NCI-H446 (cell line): Measurements from ENCODE around the gene CNTN6.

Experiments used
- DNase-seq, 2 experiments: peaks; one replicate each; lab custom pipeline; 2025; lab: John Stamatoyannopoulos, UW

CNTN6 gene

DNA sequence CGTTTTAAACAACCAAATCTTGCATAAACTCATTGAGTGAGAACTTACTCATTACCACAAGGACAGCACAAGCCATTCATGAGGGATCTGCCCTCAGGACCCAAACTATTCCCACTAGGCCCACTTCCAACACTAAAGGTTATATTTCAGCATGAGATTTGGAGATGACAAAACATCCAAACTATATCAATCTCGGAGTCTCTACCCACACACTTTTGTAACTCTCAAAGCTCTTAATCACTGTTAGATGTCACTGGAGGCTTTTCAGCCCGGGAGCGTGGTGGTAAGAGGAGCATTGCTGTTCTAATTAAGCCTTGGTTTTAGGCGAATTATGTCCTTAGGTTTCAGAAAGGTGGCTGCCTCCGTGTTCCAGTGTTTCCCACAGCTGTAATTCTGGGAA lies 86.3 kb downstream of the CNTN6 start:
- DNase-seq = no peak

DNA sequence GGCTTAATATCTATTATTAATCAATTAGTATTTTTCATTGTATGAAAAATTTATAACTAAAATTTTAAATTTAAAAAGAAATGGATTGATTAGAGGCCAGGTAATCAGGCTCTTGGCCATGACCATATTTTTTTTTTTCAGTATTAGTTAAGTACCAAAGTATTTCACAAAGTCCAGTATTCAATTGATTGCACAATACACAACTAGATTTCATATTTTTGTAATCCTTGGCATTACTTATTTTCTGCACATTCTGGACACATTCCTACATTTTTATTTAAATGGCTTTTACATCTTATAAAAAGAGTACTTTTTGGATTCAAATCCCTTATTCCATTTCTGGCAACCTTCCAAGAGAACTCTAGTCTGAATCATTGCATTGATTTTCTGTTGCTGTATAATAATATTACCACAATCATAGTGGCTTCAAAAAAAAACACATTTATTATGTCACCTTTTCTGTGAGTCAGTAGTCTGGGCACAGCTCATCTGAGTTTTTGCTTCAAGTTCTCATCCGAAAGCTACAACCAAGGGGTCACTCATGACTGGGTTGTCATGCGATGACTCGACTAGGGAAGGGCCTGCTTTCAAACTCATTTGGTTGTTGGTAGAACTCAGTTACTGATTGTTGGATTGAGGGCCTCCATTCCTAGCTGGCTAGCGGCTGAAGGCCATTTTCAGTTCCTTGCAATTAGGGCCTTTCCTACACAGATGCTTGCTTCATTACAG lies 90.7 kb downstream of the CNTN6 start:
- DNase-seq = no peak

DNA sequence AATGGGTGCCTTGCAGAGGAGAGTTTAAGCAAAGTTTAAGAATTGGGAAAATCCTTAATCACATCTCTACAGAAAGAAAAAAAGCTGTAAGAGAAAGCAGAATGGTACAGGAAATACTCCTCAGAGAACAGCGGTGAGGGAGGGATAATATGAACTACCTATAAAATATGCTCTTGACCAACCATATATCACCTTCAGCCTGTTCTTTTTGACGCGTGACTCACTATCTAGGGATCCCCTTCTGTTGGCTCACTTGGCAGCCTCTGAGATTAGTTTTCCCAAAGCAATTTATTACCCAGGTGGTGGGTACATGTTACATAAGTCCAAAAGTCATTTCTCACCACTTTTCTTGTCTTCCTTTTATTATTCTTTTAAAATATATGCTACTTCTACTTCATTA lies 97.7 kb downstream of the CNTN6 start:
- no peak for DNase-seq

DNA sequence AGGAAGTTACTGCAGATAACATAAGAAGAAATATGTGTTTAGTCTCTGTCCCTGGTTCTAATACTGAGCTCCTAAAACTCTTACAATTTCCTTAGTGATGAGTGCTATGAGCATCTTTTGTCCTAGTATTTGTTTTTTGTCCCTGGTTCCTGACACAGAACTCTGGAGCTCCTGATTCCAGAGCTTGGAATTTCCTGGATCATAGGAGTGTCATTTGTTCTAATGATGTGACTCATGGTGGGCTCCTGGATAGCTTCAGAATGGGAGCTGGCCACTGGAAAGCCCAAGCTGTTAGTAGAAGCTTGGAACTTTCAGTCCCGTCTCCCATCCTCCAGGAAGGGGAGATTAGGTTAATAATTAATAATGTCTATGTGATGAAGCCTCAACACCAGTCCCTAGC lies 98.2 kb downstream of the CNTN6 start:
- no peak for DNase-seq

DNA sequence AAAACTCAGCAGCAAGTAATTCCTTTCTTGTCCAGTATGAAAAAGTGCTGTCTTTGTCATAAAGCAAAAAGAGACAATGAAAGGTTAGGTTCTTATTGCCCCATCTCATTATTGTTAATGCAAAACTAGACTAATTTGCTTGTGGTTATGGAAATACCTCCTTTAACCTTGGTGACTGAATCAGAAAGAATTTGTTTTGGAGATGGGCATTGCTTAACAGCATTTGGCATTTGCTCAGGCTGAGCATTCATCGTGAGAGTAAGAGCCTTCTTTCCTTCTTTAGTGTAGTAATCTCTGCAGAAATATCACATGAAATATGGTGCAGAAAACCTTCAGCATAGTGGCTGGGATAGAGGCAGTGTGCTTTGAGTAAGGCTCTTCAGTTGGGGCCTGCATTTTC lies 103.1 kb downstream of the CNTN6 start:
- no peak for DNase-seq

DNA sequence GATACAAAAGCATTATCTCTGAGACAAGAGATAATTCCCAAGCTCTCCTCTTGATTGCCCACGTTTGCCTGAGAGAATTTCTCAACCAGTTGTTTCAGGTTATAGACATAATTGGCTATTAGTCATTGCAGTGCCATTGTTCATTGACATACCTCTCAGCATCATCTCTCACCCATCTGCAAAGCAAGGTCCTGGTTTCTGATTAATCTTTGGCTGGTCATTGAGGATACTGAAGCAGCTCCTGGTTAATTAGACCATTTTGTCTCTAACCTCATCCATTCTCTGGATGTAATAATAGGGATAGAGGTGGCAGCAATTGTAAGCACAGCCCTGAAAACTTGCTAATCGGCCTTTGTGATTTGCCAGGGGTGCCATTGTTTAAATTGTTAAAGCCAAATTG lies 104.2 kb downstream of the CNTN6 start:
- DNase-seq = no peak

DNA sequence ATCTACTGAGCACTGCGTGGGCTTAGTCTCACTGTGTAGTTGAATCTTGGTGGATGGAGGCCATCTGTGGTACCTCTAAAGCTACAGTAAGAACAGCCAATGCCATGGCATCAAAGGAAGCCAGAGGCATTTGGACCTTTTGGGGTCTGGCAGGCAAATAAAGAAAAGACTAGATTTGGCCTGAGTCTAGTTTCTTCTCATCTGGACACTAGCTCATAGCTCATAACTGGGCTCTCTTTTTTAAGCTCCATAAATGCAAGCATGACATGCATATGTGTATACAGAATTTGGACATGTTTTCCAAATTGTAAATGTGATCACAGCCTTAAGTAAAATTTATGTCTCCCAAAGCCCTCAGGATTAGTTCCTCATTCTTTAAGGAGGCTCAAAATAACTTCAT lies 107.5 kb downstream of the CNTN6 start:
- no peak for DNase-seq

DNA sequence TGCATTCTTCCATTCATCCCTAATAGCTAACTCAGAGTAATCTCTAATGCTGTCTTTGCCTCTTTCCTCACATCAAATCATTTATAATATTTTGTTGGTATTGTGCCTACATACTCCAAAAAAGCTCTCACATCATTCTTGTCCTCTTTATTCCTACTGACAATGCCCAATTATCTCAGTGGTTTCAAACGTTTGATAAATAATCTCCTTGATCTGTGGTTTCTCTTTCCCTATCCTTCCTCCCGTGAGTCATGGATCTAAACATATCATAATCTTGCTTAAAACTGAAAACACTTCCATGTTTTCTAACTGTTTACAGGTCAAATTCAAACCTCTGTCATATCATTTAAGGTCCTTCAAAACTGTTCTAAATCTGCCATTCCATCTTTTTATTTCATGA lies 115.1 kb downstream of the CNTN6 start:
- DNase-seq = no peak

DNA sequence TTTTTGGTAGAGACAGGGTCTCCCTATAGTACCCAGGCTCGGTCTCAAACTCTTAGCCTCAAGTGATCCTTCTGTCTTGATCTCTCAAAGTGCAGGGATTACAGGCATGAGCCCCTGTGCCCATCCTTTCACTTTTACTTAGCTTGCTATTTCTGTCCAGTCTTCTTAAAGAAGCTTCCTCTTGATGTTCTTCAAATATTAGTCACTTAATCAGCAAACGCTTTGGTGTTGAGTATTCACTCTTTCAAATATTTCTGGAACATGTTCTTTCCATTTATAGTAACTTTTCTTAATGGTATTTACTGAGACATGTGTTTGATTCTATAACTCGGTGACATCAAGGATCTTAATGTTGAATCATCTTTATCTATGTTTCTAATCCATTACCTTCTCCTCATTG lies 122.1 kb downstream of the CNTN6 start:
- no peak for DNase-seq

DNA sequence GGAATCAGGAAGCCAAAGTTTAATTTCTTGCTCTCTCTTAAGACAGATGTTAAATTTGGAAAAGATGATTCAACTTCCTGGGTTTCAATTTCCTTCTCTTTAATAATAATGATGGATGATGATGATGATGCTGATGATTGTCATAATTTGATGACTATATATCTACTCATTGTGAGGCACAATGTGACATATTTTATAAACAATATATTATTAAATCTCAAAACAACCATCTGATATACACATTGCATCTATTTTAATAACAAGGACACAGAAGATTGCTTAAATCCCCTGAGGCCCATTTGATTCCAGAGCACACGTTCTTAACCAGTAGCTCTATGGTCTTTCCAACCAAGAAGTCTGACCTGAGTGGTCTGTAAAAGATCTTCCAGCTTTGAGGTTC lies 124.0 kb downstream of the CNTN6 start:
- DNase-seq = no peak

DNA sequence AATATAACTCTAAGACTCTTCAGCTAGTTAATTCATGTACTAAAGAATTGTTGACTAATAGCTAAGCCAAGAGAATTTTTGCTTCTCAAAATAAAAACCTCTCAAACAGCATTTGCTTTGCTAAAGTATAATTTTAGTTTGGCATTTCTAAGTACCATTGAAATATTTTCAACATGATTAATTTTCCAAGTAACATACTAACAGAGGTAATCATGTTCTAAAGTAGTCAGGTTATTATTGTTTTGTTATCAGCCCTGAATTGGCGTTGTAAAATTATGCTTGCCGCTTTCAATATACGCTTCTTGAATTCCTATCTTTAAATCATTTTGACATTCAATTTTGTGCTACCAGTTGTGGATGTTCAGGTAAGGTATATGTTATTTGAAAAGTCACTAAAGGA lies 134.3 kb downstream of the CNTN6 start:
- no peak for DNase-seq

DNA sequence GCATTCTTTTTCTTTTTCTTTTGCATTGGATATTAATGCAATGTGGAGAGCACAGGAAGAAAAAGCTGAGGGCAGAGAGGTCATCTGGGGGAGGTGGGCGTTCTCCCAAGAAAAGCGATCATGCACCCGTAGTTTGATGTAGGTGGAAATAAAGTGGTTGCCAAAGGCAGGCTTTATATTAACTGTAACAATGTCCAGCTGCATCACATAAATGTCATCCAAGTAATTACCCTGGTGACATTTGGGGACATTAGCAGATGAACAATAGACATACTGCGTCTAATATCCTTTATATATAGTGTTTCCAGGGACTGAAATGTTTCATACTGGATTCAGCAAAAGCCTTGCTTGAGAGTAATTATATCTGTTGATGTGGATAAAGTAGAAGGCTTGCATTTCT lies 135.5 kb downstream of the CNTN6 start:
- no peak for DNase-seq

DNA sequence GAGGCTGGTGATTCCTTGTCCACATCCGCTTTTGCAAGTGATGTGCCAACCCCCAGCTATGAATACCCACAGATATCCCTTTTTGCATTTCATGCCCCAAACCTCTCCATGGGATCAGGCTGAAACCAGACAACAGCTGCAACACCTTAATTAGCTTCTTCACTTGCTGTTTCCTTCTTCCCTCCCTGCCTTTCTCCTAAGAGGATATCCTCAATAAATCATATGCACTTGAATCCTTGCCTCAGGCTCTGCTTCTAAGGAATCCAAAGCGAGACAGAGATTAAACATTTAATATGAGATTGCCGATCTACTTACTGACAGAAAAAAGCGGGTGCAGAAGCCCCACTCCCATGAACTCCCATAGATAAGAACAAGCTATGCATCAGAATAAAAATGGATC lies 138.1 kb downstream of the CNTN6 start:
- DNase-seq = no peak

DNA sequence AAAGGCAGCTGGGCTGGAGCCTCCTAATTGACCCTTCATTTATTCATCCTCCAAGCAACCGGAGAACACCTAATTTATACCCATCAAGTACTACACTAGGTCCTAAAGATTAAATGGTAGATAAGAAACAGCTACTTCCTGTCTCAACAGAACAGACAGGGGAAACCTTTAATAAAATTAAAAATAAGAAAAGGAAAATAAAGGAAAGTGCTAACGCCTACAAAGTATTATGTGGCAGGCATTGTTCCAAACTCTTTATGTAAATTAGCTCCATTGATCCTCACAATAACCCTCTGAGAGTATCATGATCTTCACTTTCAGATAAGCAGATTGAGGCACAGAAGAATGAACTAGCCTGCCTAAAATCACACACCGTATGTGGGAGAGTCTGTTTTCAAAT lies 139.5 kb downstream of the CNTN6 start:
- DNase-seq = no peak

DNA sequence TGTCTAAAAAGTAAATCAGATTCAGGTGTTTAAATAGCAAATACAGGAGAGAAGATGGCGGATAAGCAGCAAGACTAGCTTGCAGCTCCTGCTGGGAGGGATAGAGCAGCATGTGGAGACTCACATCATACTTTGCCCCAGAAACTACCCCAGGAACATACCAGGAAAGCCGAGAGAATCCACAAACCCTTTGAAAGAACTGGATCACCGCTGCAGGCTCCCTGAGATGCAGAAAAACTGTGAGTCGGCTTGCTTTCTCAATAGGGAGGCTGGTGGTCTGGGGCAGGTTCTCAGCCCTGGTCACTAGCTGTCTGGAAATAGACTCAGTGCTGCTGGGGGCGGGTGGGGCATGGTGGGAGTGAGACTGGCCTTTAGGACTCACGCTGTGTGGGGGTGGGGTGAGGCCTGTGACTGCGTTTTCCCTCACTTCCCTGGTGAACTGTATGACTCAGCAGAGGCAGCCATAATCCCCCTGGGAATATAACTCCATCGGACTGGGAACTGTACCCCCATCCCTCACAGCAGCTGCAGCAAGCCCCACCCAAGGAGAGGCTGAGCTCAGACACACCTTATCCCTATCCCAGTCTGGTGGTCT lies 142.8 kb downstream of the CNTN6 start:
- DNase-seq = no peak

DNA sequence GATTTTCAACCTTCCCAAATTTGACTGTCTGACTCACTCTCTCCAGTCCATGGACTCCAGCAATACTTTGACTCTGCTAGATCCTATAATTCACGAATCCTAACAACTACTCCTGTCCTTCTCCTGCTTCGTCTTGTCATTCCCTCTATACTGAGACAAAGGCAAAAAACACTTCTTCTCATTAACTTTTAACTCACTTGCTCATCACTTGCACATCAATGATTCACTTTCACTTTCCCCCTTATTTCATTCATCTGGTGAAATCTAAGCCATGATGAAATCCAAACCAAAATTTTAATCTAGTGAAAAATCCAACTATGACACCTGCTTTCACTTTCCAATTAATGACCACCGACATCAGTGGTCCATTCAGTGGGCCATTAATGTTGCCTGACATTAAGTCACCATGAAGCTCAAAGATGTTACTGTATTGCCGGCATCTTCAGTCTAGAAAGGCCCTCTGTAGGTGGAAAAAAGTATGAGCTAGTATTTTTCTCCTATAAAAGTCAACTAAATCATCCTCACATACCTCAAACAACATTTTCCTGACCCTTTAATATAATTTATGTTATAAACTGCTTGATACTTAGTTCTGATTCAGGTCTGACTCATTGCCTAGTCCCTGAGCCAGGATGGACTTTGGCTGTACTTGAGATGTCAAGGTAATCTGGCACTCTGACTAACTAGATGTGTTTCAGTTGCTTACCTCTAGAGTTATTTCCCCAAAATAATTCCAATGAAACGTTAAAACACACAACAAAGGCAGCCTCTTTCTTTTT lies 158.6 kb downstream of the CNTN6 start:
- DNase-seq = no peak

DNA sequence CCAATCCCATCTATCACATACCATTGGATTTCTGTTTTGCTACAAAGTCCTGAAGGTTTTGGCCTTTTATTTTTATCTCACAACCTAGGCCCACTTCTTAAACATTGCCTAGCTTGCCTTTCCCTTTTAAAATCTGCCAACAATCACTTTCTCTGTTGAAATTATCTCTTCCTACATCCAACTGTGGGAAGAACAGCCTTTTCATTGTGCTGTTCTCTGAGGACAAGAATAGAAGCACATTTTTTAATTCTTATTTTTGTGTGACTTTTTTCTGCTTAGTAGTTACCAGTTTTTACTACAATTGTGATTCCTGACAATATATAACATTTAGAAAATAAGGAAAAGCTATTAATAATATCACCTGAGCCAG lies 159.2 kb downstream of the CNTN6 start:
- no peak for DNase-seq

DNA sequence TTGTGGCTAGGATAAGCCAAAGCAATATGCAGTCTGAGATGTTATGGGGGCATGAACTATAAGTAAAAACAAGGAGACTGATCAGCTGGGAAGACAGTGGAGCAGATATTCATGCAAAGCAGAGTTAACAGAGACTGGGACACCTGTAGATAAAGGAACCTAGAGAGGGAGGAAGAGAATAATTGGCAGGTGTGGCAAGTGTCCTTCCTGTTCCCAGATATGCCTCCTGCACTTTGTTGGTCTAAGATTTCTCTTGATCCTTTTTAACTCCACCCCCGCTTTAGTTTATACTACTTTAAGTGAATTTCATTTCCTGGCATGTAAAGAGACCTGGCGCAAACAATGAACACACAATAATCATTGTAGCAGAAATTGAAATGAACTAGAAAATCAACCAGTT lies 169.4 kb downstream of the CNTN6 start:
- DNase-seq = no peak

DNA sequence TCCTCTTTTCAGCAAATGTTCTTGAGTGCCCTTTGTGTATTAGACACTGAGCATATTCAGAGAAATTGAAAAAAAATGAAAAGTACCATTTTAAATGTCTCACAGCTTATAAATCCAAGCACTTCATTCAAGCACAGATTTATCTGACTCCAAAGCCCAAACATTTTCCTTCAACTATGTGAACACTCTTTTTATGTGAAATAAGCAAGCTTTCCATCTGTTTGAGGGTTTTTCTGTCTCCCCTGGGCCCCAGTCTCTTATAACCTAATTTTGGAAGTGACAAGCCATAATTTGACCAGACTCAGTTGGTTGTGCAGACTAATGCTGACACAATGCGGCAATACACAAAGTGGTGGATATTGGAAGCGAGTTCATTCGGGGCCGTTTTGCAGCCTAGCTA lies 170.3 kb downstream of the CNTN6 start:
- DNase-seq = no peak

DNA sequence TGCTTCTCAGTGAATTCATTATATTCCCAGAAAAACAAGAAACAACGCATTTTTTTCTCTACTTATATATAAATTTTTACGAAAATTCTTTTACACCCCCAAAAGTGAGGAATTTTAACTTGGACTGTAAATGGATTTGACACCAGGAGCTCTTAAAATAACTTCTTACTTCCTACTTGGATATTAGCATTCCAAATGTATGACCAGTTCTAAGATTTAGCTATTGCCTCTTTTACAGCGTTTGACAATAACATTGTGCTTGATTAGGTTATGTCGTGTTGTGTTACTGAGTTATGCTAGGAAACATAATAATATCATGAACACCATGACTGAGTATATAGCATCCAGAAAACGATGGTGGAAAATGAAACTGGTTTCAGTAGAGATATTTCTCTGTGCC lies 177.0 kb downstream of the CNTN6 start:
- DNase-seq = no peak

DNA sequence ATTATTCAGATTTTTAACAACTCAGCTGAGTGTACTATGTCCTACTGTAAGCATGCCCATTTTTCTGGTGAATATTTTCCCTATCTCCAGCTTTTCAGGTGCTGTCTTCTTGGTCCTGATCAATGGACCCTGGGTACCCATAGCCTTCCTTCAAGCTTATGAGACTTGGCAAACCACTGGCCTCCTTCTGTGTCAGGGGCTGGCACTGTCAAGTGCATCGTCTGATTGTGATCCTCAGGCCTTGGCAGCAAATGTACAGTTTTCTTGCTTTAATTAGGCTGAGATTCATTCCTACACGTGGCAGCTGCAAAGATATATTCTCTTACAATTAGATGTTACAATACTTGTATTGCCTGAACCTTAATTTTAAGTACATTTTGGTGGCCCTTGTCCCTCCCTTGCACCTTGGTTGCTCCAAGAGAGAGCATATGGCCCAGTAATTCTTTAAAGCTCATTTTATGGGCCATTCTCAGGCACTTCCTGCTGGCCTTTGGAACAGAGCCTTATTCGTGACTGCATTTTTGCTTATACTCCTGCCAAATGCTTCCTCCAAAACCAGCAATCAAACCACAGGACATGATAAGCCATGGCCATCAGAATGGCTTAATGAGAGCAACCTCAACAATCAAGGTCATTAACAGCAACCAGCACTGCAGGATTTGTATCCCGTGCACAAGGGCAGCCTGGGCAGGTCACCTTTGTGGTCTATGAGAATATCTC lies 179.9 kb downstream of the CNTN6 start:
- DNase-seq = no peak

DNA sequence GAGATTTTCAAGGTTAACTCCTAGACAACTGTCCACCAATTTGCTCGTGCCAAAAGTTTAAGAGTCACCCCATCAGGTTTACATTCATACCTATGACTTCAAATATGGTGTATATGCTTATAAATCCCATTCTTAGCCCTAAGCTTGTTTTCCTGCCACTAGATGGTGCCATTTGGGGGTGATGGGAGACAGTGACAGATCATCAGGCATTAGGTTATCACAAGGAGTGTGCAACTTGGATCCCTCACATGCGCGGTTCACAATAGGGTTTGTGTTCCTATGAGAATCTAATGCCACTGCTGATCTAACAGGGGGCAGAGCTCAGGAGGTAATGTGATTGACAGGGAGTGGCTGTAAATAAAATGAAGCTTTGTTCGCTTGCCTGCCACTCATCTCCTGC lies 182.7 kb downstream of the CNTN6 start:
- no peak for DNase-seq

DNA sequence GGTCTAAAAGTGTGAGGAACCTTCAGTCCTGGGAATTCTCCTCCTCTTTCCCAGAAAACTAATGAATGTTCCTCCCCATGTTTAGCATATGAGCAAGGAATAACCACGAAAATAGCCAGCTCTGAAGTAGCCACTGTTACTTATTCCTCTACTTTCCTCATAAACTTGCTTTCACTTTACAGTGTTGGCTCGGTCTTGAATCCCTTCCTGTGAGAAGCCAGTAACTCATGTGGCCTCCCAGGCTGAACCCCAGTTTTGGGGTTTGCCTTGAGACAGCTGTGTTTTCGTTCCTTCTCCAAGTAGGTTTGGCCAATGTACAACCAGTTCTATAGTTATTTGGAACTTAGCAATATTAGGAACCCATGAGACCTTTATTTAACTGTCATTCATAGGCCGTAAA lies 195.0 kb downstream of the CNTN6 start:
- no peak for DNase-seq
